DMS 273 (cell line): Measurements from ENCODE around the gene TNS1.

Experiments
- DNase-seq: peaks from one replicate; lab custom pipeline; 2025; ENCODE audit not compliant: unreplicated experiment; lab: John Stamatoyannopoulos, UW

The TNS1 gene

GRCh38 chr2:217916504-217917254 is 86.1 kb downstream of the TNS1 start:
- DNase-seq: no peak

DNA sequence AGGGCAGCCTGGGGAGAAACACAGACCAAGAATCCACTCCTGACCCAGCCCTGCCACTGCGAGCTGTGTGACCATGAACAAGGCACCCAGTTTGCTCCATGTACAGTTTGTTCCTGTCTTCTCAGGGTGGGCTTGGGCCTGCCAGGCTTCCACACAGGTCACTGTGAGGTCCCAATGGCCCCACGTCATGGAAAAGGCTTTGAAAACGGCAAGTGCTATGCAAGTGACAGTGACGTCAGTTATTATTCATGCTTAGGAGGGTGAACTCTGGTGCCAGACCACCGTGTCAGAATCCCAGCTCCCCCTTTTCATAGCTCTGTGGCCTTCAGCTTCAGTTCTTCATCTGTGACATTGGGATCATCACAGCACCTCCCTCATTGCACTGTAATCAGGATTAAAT is 87.1 kb downstream of the TNS1 start:
- no peak for DNase-seq

- DNase-seq: no peak
Observed at GRCh38 chr2:217914878-217915277, 87.9 kb downstream of the TNS1 start.

- DNase-seq: no peak
Observed at GRCh38 chr2:217914078-217914477, 88.7 kb downstream of the TNS1 start.

- no peak for DNase-seq
Observed at GRCh38 chr2:217913436-217913835, 89.4 kb downstream of the TNS1 start.

- no peak for DNase-seq
Observed at GRCh38 chr2:217912098-217913024, 90.4 kb downstream of the TNS1 start.

- no peak for DNase-seq
Observed at GRCh38 chr2:217911283-217912097, 91.3 kb downstream of the TNS1 start.

DNA sequence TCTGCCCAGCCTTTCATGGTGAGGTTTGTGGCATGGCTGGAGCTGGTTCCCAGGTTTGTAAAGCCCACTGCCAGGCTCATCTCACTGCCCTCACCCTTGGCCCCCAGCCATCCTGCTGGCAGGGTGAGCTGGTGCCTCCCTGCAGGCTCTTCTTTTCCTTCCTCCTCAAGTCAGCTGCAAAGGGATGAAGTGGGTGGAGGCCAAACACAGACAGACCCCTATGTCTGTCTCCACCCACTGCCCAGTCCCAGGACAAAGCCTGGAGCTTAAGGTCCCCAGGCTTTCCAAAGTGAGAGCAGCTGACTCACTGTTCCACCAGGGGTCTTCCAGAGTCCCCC is 92.0 kb downstream of the TNS1 start:
- no peak for DNase-seq

DNA sequence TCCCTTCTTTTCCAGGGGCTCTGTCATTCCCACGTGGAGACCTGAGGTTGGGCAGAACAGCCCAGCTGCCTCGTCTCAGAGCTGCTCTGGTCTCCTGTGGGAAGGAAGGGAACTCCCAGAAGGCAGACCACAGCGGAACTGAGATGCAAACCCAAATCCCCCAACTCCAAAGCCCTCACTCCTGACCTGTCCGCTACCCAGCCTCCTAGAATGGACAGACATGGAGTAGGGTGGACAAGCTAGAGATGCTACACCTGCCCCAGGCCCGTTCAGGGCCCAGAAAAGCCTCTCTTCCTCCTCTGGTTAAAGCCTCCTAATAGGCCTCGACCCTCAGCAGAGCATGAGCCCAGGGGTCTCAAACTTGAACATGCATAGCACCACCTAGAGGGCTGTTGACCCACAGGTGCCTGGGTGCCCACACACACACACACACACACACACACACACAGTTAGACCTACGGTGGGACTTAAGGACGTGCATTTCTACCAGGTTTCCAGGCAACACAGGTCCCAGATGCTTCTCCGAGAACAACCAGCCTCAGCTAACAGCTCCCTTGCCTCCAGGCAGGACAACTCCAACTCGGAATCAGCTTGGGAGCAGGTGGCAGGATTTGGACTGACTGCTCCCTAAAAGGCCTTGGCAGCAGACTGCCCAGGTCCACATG is 93.5 kb downstream of the TNS1 start:
- DNase-seq: peak; percentile 14

DNA sequence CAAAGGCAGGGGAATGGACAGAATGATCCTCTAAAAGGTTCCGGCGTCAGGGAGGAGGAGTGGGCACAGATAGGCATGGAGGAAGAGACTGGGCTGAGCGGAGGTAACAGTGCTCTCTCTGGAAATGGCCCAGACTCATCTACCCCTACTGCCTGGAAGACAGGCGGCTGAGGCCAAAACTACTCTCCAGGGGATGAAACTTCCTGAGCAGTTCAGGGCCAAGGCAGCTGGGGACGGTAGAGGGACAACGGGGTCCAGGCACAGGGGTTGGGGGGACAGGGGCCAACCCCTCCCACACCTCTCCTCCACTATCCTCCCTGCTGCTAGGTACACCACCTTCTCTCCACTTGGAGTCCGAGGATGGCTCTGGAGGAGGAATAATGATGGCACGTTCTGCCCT is 94.3 kb downstream of the TNS1 start:
- DNase-seq: no peak

GRCh38 chr2:217907266-217907665 is 95.5 kb downstream of the TNS1 start:
- no peak for DNase-seq

GRCh38 chr2:217906798-217907197 is 96.0 kb downstream of the TNS1 start:
- DNase-seq: no peak

GRCh38 chr2:217905896-217906295 is 96.9 kb downstream of the TNS1 start:
- DNase-seq: no peak

DNA sequence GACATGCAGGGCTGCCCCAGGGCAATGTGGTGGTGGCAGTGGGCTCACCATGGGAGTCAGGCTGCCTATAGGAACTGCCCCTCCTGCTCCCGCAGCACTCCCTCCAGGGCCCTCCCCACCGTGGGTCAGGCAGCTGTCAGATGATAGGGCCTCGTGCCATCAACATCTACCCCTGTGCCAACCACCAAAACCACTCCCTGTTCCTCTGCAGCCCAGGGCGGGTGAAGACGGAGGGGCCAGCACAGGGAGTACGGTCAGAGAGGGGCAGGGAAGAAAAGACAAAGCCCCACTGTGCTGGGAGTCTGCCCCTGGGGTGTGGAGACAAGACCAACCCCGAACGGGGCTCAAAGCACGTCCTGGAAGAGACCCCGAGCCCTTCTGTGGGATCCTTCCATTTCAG is 97.4 kb downstream of the TNS1 start:
- DNase-seq: no peak

DNA sequence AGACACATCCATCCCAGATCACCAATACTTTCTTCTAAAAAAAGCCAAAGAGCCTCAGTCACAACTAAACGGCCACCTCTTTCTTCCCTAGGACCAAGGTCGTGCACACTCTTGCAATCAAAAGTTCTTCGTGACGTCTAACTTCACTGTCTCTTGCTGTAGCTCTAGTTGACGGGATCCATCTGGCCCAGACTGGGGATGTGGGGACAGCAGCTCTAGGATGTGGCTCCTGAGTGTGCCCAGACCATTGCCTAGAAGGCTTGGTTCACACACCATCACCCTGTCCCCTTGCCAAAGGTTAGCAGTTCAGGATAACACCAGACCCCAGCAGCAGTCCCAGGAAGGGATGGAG is 98.2 kb downstream of the TNS1 start:
- no peak for DNase-seq

DNA sequence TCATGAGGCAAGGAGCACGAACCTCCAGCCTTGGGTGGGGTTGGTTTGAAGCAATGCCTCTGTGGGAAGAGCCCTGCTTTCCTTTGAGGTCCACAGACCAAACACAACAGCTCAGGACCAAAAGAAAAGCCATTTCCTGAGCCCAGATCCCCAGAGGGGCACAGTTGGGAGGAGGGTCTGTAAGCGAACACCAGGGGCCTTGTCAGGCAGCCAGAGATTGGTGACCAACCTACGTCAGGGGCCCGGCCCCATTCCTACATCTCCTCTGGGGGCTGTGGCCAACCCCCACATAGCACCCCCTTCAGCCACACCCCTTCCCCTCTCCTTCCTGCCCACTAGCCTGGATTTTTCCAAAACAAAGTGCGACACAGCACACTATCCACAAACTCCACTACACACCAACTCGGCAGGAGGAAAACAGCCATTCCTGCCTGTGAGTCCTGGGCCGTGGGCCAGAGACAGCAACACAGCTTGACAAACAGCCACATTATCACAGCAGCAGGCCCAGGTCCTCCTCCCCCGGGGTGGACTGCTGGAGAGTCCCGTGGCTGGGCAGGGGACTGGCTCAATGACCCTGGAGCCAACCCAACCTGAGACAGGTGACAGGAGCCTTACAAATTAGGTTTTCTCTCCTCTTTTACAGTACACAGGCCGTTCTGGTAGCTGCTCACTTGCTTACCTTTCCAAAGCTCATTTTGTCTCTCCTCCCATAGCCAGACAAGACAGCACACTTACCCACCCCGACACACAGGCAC is 98.8 kb downstream of the TNS1 start:
- peak; percentile 12 for DNase-seq

DNA sequence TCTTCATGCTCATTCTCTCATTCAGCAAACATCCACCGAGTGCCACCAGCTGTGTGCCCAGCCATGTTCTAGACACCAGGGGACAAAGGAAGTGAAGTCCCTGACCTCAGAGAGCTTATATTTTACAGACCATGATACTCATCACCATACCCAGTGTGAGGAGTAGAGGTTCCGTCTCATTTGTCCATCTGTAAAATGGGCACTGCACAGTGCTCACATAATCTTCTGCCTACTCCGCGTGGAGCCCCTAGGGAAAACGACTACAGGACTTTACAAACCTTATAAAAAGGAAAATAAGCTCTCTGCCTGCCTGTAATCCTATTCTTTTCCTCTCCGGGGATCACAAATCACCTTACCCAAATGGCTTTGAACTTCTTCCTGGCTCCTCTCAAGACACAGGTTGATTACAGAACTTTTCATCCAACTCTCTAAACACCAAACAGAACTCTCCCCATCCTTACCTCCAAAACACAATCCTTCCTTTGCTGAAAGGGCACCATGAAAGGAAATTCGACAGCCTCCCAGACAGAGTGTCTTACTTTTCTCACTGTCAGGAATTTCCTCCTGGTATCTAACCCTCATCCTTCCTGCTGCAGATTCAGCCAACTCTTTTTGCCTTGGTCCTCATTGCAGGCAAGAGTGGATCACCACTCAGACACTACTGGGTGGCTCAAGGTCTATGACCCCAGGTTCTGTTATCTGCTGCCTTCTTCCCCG is 99.5 kb downstream of the TNS1 start:
- no peak for DNase-seq

DNA sequence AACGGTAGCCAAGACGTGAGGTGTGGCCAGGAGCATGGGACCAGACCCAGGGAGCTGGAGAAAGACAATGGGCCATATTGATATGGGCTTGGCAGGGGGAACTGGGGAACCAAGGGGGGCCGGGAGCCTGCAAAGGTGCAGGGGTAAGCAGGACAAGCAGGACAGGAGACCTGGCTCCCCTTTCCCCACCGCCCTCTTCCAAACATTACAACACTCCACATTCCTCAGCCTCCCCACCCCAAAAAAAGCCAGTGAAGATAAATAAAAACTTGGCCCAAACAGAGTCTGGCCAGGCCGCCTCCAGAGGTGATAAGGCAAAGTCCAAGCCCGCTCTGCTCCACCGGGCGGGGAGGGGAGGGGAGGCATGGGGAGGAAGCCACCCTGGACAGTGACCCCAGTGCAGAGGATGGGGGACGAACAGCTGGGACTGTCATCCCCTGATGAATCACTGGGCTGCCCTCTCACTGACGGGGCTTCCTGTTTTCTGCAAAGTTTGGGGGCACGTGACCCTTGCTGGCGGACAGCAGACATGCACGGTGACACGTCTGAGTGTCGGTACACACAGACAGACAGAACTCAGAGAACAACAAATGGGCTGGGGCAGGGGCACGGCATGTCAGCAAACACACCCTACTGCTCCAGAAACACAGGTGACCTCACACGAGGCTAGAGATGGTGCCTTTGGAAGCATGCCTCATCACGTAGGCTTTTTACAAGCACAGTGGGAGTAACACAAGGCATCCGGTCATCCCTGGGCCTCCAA is 100.2 kb downstream of the TNS1 start:
- DNase-seq: no peak

DNA sequence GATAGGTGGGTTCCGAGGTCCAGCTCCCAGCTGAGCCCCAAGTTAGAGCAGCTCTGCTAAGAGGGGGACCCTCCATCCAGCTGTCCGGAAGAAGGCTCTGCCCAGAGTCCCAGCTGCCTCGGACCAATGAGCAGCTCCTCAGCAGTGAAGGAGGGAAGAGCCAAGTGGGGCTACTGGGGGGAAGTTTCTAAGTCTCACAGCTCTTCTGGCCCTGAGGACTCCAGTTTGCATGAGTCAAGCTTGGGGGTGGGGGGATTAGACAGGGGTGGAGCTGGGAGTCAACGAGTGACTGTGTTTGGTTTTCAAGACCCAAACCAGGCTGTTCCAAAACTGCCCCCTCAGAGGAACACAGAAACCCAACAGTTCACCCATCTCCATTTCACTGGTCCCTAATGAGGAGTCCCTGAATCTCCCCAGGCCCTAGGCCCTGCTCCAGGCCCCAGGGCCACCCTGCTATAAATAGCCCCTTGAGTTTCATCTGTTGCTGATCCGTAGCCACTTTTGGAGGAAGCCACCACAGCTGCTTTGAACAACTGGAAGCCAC is 100.9 kb downstream of the TNS1 start:
- DNase-seq: no peak
